ENCODE measurements around the gene IGFALS. TPM values are rescaled to one million over a fixed set of nuclear protein-coding genes. Genes with fewer than 3 reads are reported as not detected.

IGFALS gene
- total and polyA plus RNA-seq, 11 donors = 0.12 to 0.38 (median 0.23) TPM; not detected in 8

- intact Hi-C loops (cut with DNase I) = no loop called here
- TF ChIP-seq CTCF (IDR thresholded peaks at IDR 0.05) = no peak
- TF ChIP-seq POLR2A (IDR thresholded peaks at IDR 0.05) = no peak
- H3K27ac ChIP-seq = no peak overlapping the region
- H3K9me3 ChIP-seq = no peaks in the 10 kb centered on the region
- 95 to 96% (median 95%) methylated on average over 30 to 37 of the region's 37 CpGs for WGBS, 4 donors
- no peaks in the 10 kb centered on the region for H3K27me3 ChIP-seq
- peaks cover 0 to 77% (median 67%) of the 10 kb centered on the region in 9 donors for H3K36me3 ChIP-seq
- H3K4me3 ChIP-seq = no peak overlapping the region
- H3K4me1 ChIP-seq = no peaks in the 10 kb centered on the region
- no peak for ATAC-seq
- no peak for DNase-seq
Observed at GRCh38 chr16:1757714-1758461, 35.6 kb downstream of the IGFALS start.

GRCh38 chr16:1754204-1754603 lies 39.3 kb downstream of the IGFALS start:
- Histone ChIP-seq H3K27me3 (no peaks in the 10 kb centered on the region), H3K27ac (no peak overlapping the region), H3K4me1 (no peaks in the 10 kb centered on the region), H3K9me3 (no peaks in the 10 kb centered on the region), H3K36me3 (peaks cover 0 to 87% (median 72%) of the 10 kb centered on the region in 9 donors), H3K4me3 (no peak overlapping the region)
- no peak for TF ChIP-seq CTCF (IDR thresholded peaks at IDR 0.05)
- TF ChIP-seq POLR2A (IDR thresholded peaks at IDR 0.05) = no peak
- no peak for DNase-seq
- WGBS, 4 donors = 91 to 97% (median 94%) methylated on average over 12 of the region's 12 CpGs
- intact Hi-C loops (cut with DNase I) = no loop called here
- ATAC-seq = no peak

GRCh38 chr16:1752853-1753252 lies 40.7 kb downstream of the IGFALS start:
- Histone ChIP-seq H3K27me3 (no peaks in the 10 kb centered on the region), H3K4me3 (no peak overlapping the region), H3K27ac (no peak overlapping the region), H3K9me3 (no peaks in the 10 kb centered on the region), H3K36me3 (peaks cover 0 to 89% (median 79%) of the 10 kb centered on the region in 9 donors), H3K4me1 (no peaks in the 10 kb centered on the region)
- 91 to 95% (median 95%) methylated on average over 14 of the region's 14 CpGs for WGBS, 4 donors
- ATAC-seq (no peak), DNase-seq (no peak)
- intact Hi-C loops (cut with DNase I) = no loop called here
- TF ChIP-seq POLR2A (IDR thresholded peaks at IDR 0.05) (no peak), CTCF (IDR thresholded peaks at IDR 0.05) (no peak)

GRCh38 chr16:1751946-1752345 lies 41.6 kb downstream of the IGFALS start:
- Histone ChIP-seq H3K27ac (no peak overlapping the region), H3K4me1 (no peaks in the 10 kb centered on the region), H3K9me3 (no peaks in the 10 kb centered on the region), H3K36me3 (peaks cover 0 to 89% (median 80%) of the 10 kb centered on the region in 9 donors), H3K27me3 (no peaks in the 10 kb centered on the region), H3K4me3 (no peak overlapping the region)
- intact Hi-C loops (cut with DNase I) = no loop called here
- DNase-seq = no peak
- WGBS, 4 donors = 93 to 98% (median 94%) methylated on average over 12 to 16 of the region's 16 CpGs
- TF ChIP-seq CTCF (IDR thresholded peaks at IDR 0.05) (no peak), POLR2A (IDR thresholded peaks at IDR 0.05) (no peak)
- no peak for ATAC-seq

All from heart left ventricle (tissue), 16 donors.